Chondrocyte (in vitro differentiated cells): ENCODE measurements around the gene HCRT. TPM values are rescaled to one million over a fixed set of nuclear protein-coding genes. Genes with fewer than 3 reads are reported as not detected.

Experiments used
- DNase-seq: peaks from one replicate; pipeline ENCODE4 v3.0.0; 2021; ENCODE audit warnings: mixed read lengths, low spot score
- H3K27ac Mint-ChIP-seq: one replicate; pipeline ENCODE4 v1.8.0; 2021; ENCODE audit warnings: mild to moderate bottlenecking, moderate library complexity, mixed read lengths; ENCODE audit not compliant: unreplicated experiment
- H3K27me3 Mint-ChIP-seq: 2 replicates; pipeline ENCODE4 v1.8.0; 2021; ENCODE audit warnings: low read depth, mixed read lengths
- H3K36me3 Mint-ChIP-seq: 2 replicates; pipeline ENCODE4 v1.8.0; 2021; ENCODE audit warnings: low read depth, mixed read lengths
- H3K4me1 Mint-ChIP-seq: 2 replicates; pipeline ENCODE4 v1.8.0; 2021; ENCODE audit warnings: low read depth, mild to moderate bottlenecking, mixed read lengths
- H3K4me3 Mint-ChIP-seq: one replicate; pipeline ENCODE4 v1.8.0; 2021; ENCODE audit warnings: mild to moderate bottlenecking, moderate library complexity, mixed read lengths; ENCODE audit not compliant: unreplicated experiment
- H3K9me3 Mint-ChIP-seq: 2 replicates; pipeline ENCODE4 v1.8.0; 2021; ENCODE audit warnings: low read depth, mixed read lengths
- CTCF ChIP-seq: fragments of 200-600 bp; sonication (generic); IDR thresholded peaks from 2 replicates; pipeline ENCODE4 v1.5.0; 2021; ENCODE audit warnings: antibody characterized with exemption, mild to moderate bottlenecking, moderate library complexity
- total RNA-seq: library from RNA; stranded (reverse); gene quantifications from 3 replicates; pipeline ENCODE4 v1.2.1, GENCODE V29; 2021

HCRT gene
- total RNA-seq, 1 donor from 2014 or later: not detected

DNA sequence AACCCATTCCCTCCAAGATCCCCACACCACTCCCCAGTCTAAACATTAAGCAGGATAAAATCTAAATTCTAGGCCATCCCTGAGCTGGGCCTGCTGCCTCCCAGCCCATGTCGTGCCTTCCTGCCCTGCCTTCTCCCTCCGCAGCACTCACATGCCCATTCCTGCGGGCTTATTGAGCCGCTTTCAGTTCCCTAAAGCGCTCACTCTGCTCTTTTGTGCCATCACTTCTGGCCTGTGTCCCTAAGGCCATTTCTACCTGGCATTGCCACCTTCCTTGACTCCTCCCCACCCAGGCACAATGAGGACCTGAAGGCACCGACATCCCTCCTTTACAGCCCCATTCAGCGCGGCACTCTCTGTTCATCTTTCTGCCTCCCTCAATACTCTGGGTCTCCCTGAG is 17.4 kb downstream of the HCRT start:
- no peaks in the 10 kb centered on the region for H3K36me3 Mint-ChIP-seq
- H3K27ac Mint-ChIP-seq: no peak overlapping the region
- no peaks in the 10 kb centered on the region for H3K9me3 Mint-ChIP-seq
- no peaks in the 10 kb centered on the region for H3K4me1 Mint-ChIP-seq
- DNase-seq: no peak
- no peak for TF ChIP-seq CTCF
- H3K27me3 Mint-ChIP-seq: peaks cover 20% of the 10 kb centered on the region
- no peak overlapping the region for H3K4me3 Mint-ChIP-seq

GRCh38 chr17:42166196-42166763 is 19.0 kb downstream of the HCRT start:
- Mint-ChIP-seq H3K36me3 (no peaks in the 10 kb centered on the region), H3K4me1 (no peaks in the 10 kb centered on the region), H3K4me3 (no peak overlapping the region), H3K9me3 (no peaks in the 10 kb centered on the region), H3K27me3 (peaks cover 12% of the 10 kb centered on the region), H3K27ac (no peak overlapping the region)
- peak; percentile 94 for DNase-seq
- TF ChIP-seq CTCF: no peak

- DNase-seq: no peak
Measured at GRCh38 chr17:42165751-42166150, 19.5 kb downstream of the HCRT start.

DNA sequence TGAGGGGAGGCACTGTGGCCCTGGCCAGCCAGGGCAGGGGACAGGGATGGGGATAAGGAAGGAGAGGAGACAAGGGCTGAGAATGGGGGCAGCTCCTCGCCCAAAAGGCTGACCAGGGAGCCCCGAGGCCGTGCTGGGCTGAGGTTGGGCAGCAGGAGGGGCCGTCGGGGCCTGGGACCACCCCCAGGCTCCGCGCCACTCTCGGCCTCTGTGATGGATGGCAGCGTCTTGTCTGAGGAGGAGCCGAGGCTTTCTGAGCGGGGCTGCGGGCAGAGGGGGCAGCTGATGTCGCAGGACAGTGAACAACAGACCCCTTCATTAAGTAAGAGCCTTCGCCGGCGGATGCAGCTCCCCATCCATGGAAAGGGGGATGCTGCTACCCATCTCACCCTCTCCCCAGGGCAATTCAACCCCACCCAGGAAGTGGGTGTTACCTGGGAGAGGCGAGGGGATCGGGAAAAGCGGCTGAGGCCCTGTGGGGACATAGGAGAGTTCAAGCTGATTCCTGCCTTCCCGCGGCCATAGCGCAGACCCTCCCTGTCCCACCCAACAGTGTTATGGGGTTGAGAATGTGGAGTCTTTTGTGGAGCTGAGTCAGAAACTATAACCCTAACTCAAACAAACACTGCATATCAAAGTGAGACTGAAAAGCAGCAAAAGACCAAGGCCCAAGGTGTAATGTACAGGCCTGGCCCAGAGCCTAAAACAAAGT is 21.4 kb downstream of the HCRT start:
- Mint-ChIP-seq H3K9me3 (no peaks in the 10 kb centered on the region), H3K36me3 (no peaks in the 10 kb centered on the region), H3K27me3 (peaks cover 2% of the 10 kb centered on the region), H3K27ac (no peak overlapping the region), H3K4me1 (no peaks in the 10 kb centered on the region), H3K4me3 (no peak overlapping the region)
- no peak for DNase-seq
- TF ChIP-seq CTCF: no peak

More at GRCh38 chr17:42165751-42166150, 19.5 kb downstream of the HCRT start:
- Mint-ChIP-seq H3K27ac (no peak overlapping the region), H3K4me3 (no peak overlapping the region), H3K4me1 (no peaks in the 10 kb centered on the region), H3K27me3 (peaks cover 7% of the 10 kb centered on the region), H3K9me3 (no peaks in the 10 kb centered on the region), H3K36me3 (no peaks in the 10 kb centered on the region)
- no peak for TF ChIP-seq CTCF

DNA sequence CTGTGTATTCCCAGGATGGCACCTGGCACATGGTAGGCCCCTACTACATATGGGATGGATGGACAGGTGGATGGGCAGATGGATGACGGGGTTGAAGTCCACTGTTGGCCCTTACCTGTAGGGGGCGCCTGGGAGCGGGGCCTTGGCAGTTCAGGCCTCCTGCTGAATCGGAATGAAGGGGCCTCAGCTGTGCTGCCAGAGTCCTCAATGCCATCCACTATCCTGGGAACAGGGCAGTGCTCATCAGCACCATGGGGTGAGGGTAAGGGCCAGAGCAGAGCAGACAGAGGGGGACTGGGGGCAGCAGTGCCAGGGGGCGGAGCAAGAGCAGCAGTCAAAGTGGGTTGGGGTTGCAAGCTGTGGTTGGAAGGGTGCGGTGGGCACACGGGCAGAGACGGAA is 22.1 kb downstream of the HCRT start:
- no peak for DNase-seq
- H3K4me1 Mint-ChIP-seq: no peaks in the 10 kb centered on the region
- H3K27ac Mint-ChIP-seq: no peak overlapping the region
- H3K9me3 Mint-ChIP-seq: no peaks in the 10 kb centered on the region
- H3K27me3 Mint-ChIP-seq: peaks cover 2% of the 10 kb centered on the region
- peak; percentile 57 for TF ChIP-seq CTCF
- no peak overlapping the region for H3K4me3 Mint-ChIP-seq
- H3K36me3 Mint-ChIP-seq: no peaks in the 10 kb centered on the region
